Measurements from ENCODE around the gene RBBP8NL.

GRCh38 chr20:62387933-62388635 lies 39.3 kb downstream of the RBBP8NL start:
- no peak for TF ChIP-seq NR3C1 (IDR thresholded peaks at IDR 0.05)
- TF ChIP-seq POLR2A (IDR thresholded peaks at IDR 0.05; ENCODE audit: low read length) = no peak
- TF ChIP-seq FOSL2 (IDR thresholded peaks at IDR 0.05) = no peak
- no peak for TF ChIP-seq FOSL2 (CRISPR knock-in tag; IDR thresholded peaks at IDR 0.05)
- TF ChIP-seq HDAC2 (IDR thresholded peaks at IDR 0.05) = no peak
- TF ChIP-seq EP300 (IDR thresholded peaks at IDR 0.05) = no peak
- TF ChIP-seq, protein P1, sequence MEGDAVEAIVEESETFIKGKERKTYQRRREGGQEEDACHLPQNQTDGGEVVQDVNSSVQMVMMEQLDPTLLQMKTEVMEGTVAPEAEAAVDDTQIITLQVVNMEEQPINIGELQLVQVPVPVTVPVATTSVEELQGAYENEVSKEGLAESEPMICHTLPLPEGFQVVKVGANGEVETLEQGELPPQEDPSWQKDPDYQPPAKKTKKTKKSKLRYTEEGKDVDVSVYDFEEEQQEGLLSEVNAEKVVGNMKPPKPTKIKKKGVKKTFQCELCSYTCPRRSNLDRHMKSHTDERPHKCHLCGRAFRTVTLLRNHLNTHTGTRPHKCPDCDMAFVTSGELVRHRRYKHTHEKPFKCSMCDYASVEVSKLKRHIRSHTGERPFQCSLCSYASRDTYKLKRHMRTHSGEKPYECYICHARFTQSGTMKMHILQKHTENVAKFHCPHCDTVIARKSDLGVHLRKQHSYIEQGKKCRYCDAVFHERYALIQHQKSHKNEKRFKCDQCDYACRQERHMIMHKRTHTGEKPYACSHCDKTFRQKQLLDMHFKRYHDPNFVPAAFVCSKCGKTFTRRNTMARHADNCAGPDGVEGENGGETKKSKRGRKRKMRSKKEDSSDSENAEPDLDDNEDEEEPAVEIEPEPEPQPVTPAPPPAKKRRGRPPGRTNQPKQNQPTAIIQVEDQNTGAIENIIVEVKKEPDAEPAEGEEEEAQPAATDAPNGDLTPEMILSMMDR (IDR thresholded peaks at IDR 0.05) = no peak
- no peak for TF ChIP-seq REST (IDR thresholded peaks at IDR 0.05)
- TF ChIP-seq MYC (IDR thresholded peaks at IDR 0.05; ENCODE audit: borderline replicate concordance, low read length) = no peak
- TF ChIP-seq RCOR1 (IDR thresholded peaks at IDR 0.05; ENCODE audit: low read depth, low read length) = no peak
- TF ChIP-seq SMC3 (IDR thresholded peaks at IDR 0.05) = no peak
- no peak for TF ChIP-seq RAD21 (conservative IDR thresholded peaks at IDR 0.05 in 1 of 2, IDR thresholded peaks at IDR 0.05 in 1 of 2)
- no peak for TF ChIP-seq RARB (CRISPR knock-in tag; IDR thresholded peaks at IDR 0.05)
- TF ChIP-seq ZSCAN20 (CRISPR knock-in tag; IDR thresholded peaks at IDR 0.05) = no peak
- no peak for TF ChIP-seq EHMT2 (IDR thresholded peaks at IDR 0.05; ENCODE audit: low read depth)
